ENCODE measurements around the gene RLN1. TPM values are rescaled to one million over a fixed set of nuclear protein-coding genes. Genes with fewer than 3 reads are reported as not detected.

Gene RLN1
- polyA plus RNA-seq, 1 of the 3 experiments (the other 2 are of a cell fraction) = 0.23 TPM

- ChIA-PET POLR2A (no interaction called here), CTCF (no interaction called here)
- H3K9me2 ChIP-seq = no peaks in the 10 kb centered on the region
- no peak overlapping the region for H3K4me3 ChIP-seq (ENCODE audit: low read depth in 2 of 2, low read length in 1 of 2)
- H3K27me3 ChIP-seq (ENCODE audit: insufficient read depth) = no peaks in the 10 kb centered on the region
- H4K20me1 ChIP-seq (ENCODE audit: insufficient read depth) = no peaks in the 10 kb centered on the region
- DNase-seq = no peak
- no peaks in the 10 kb centered on the region for H3F3A ChIP-seq (replicated peaks; ENCODE audit: insufficient read depth)
- no peak overlapping the region; a peak in 1 of 4 replicates for H3K27ac ChIP-seq (ENCODE audit: low read depth in 2 of 2, low read length in 1 of 2)
- no peak overlapping the region for H3K9ac ChIP-seq
- TF ChIP-seq NFIC (IDR thresholded peaks at IDR 0.05; ENCODE audit: borderline replicate concordance) = 0 out of 2 replicates have a peak, but pooled peaks have one; percentile 23
- TF ChIP-seq MAX (IDR thresholded peaks at IDR 0.05; ENCODE audit: low read depth) = no peak
- TF ChIP-seq, protein P1, sequence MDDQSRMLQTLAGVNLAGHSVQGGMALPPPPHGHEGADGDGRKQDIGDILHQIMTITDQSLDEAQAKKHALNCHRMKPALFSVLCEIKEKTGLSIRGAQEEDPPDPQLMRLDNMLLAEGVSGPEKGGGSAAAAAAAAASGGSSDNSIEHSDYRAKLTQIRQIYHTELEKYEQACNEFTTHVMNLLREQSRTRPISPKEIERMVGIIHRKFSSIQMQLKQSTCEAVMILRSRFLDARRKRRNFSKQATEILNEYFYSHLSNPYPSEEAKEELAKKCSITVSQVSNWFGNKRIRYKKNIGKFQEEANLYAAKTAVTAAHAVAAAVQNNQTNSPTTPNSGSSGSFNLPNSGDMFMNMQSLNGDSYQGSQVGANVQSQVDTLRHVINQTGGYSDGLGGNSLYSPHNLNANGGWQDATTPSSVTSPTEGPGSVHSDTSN (IDR thresholded peaks at IDR 0.05) = no peak
- H3K9me3 ChIP-seq = no peaks in the 10 kb centered on the region
- H3K4me1 ChIP-seq (ENCODE audit: control insufficient read depth in 1 of 2, insufficient read depth in 2 of 2, low read depth in 1 of 2, low read length in 1 of 2) = peaks cover 0 to 11% of the 10 kb centered on the region in 2 experiments; a peak in 2 of 4 replicates
- H3K79me2 ChIP-seq (ENCODE audit: insufficient read depth) = no peaks in the 10 kb centered on the region
- H3K4me2 ChIP-seq = no peak overlapping the region
- H2AFZ ChIP-seq (ENCODE audit: low read depth) = no peak overlapping the region
- H3K36me3 ChIP-seq (replicated peaks in 1 of 2; ENCODE audit: control insufficient read depth in 1 of 2, insufficient read depth in 2 of 2, low read length in 1 of 2) = peaks cover 0 to 8% of the 10 kb centered on the region in 2 experiments
- 31% methylated on average over 1 of the region's 1 CpG for WGBS (ENCODE audit: low lambda C conversion rate)
These were observed 13.1 kb upstream of the RLN1 start for GRCh38 chr9:5352637-5353248.

DNA sequence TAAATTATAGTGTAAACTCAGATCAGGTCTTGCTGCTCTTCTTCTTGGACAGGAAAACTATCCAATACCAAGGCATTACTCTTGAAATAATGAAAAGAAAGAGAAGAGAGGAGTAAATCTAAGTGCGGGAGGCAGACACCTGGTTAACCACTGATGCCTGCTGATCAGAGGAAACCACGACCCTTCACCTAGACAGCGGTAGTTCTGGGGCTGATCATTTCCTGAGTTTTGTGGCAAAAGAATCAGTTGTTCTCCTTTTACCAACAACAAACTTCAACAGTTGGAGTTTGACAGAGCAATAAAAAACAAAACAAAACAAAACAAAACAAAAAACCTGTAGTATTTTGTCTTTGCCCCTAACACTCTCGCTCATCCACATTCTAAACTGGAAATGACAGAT, 3.0 kb downstream of the RLN1 start:
- Histone ChIP-seq H3K36me3 (replicated peaks in 1 of 2; ENCODE audit: control insufficient read depth in 1 of 2, insufficient read depth in 2 of 2, low read length in 1 of 2) (no peaks in the 10 kb centered on the region), H3K9ac (no peak overlapping the region), H2AFZ (ENCODE audit: low read depth) (no peak overlapping the region), H3K79me2 (ENCODE audit: insufficient read depth) (no peaks in the 10 kb centered on the region), H3K4me3 (ENCODE audit: low read depth in 2 of 2, low read length in 1 of 2) (no peak overlapping the region), H3K9me2 (0 out of 2 replicates have a peak, but pooled peaks cover 3% of the 10 kb centered on the region), H3K27me3 (ENCODE audit: insufficient read depth) (no peaks in the 10 kb centered on the region), H3K9me3 (no peaks in the 10 kb centered on the region), H3F3A (replicated peaks; ENCODE audit: insufficient read depth) (peaks cover 4% of the 10 kb centered on the region), H4K20me1 (ENCODE audit: insufficient read depth) (no peaks in the 10 kb centered on the region), H3K4me1 (ENCODE audit: control insufficient read depth in 1 of 2, insufficient read depth in 2 of 2, low read depth in 1 of 2, low read length in 1 of 2) (peaks cover 0 to 4% of the 10 kb centered on the region in 2 experiments; a peak in 1 of 4 replicates), H3K27ac (ENCODE audit: low read depth in 2 of 2, low read length in 1 of 2) (no peak overlapping the region), H3K4me2 (no peak overlapping the region)
- WGBS (ENCODE audit: low lambda C conversion rate) = 89% methylated on average over 4 of the region's 4 CpGs
- CTCF ChIA-PET = no interaction called here
- DNase-seq = no peak
- POLR2A ChIA-PET = no interaction called here
- no peak for TF ChIP-seq CHD2 (IDR thresholded peaks at IDR 0.05; ENCODE audit: low read length, partially characterized antibody)
- TF ChIP-seq SMC3 (IDR thresholded peaks at IDR 0.05; ENCODE audit: low read depth, low read length) = no peak
- no peak for TF ChIP-seq RXRA (IDR thresholded peaks at IDR 0.05; ENCODE audit: borderline replicate concordance, low read depth)
- TF ChIP-seq FOXM1 (IDR thresholded peaks at IDR 0.05; ENCODE audit: low read depth) = no peak
- TF ChIP-seq, protein P2, sequence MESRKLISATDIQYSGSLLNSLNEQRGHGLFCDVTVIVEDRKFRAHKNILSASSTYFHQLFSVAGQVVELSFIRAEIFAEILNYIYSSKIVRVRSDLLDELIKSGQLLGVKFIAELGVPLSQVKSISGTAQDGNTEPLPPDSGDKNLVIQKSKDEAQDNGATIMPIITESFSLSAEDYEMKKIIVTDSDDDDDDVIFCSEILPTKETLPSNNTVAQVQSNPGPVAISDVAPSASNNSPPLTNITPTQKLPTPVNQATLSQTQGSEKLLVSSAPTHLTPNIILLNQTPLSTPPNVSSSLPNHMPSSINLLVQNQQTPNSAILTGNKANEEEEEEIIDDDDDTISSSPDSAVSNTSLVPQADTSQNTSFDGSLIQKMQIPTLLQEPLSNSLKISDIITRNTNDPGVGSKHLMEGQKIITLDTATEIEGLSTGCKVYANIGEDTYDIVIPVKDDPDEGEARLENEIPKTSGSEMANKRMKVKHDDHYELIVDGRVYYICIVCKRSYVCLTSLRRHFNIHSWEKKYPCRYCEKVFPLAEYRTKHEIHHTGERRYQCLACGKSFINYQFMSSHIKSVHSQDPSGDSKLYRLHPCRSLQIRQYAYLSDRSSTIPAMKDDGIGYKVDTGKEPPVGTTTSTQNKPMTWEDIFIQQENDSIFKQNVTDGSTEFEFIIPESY (IDR thresholded peaks at IDR 0.05; ENCODE audit: borderline replicate concordance, low read depth) = no peak
- no peak for TF ChIP-seq SIN3A (IDR thresholded peaks at IDR 0.05; ENCODE audit: borderline replicate concordance, low read depth, low read length)
- TF ChIP-seq FOXJ3 (CRISPR knock-in tag; IDR thresholded peaks at IDR 0.05) = no peak
- no peak for TF ChIP-seq CTCF (IDR thresholded peaks at IDR 0.05)
- TF ChIP-seq GATA2 (CRISPR knock-in tag; IDR thresholded peaks at IDR 0.05) = no peak
- no peak for TF ChIP-seq JUND (IDR thresholded peaks at IDR 0.05)
- TF ChIP-seq, protein P3, sequence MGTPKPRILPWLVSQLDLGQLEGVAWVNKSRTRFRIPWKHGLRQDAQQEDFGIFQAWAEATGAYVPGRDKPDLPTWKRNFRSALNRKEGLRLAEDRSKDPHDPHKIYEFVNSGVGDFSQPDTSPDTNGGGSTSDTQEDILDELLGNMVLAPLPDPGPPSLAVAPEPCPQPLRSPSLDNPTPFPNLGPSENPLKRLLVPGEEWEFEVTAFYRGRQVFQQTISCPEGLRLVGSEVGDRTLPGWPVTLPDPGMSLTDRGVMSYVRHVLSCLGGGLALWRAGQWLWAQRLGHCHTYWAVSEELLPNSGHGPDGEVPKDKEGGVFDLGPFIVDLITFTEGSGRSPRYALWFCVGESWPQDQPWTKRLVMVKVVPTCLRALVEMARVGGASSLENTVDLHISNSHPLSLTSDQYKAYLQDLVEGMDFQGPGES (IDR thresholded peaks at IDR 0.05; ENCODE audit: low read depth, low read length) = no peak
- TF ChIP-seq, protein P4, sequence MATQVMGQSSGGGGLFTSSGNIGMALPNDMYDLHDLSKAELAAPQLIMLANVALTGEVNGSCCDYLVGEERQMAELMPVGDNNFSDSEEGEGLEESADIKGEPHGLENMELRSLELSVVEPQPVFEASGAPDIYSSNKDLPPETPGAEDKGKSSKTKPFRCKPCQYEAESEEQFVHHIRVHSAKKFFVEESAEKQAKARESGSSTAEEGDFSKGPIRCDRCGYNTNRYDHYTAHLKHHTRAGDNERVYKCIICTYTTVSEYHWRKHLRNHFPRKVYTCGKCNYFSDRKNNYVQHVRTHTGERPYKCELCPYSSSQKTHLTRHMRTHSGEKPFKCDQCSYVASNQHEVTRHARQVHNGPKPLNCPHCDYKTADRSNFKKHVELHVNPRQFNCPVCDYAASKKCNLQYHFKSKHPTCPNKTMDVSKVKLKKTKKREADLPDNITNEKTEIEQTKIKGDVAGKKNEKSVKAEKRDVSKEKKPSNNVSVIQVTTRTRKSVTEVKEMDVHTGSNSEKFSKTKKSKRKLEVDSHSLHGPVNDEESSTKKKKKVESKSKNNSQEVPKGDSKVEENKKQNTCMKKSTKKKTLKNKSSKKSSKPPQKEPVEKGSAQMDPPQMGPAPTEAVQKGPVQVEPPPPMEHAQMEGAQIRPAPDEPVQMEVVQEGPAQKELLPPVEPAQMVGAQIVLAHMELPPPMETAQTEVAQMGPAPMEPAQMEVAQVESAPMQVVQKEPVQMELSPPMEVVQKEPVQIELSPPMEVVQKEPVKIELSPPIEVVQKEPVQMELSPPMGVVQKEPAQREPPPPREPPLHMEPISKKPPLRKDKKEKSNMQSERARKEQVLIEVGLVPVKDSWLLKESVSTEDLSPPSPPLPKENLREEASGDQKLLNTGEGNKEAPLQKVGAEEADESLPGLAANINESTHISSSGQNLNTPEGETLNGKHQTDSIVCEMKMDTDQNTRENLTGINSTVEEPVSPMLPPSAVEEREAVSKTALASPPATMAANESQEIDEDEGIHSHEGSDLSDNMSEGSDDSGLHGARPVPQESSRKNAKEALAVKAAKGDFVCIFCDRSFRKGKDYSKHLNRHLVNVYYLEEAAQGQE (IDR thresholded peaks at IDR 0.05; ENCODE audit: low read depth, low read length) = no peak
